ENCODE results near the gene DPP6.
"Not testable (repeated sequence)": the region's sequence is repeated elsewhere in the genome, so short reads cannot be mapped to it uniquely, and the experiment has no call there.

Gene DPP6

GRCh38 chr7:154928136-154929005 lies 876.2 kb downstream of the DPP6 start:
- peak in 1 of 2 donors; percentile 27 for DNase-seq (ENCODE audit: low read depth in 2 of 2)

GRCh38 chr7:154929006-154929726 lies 877.0 kb downstream of the DPP6 start:
- DNase-seq (ENCODE audit: low read depth in 2 of 2) = no peak

GRCh38 chr7:154931906-154932305 lies 879.7 kb downstream of the DPP6 start:
- DNase-seq (ENCODE audit: low read depth in 2 of 2) = no peak

- DNase-seq (ENCODE audit: low read depth in 2 of 2) = not testable (repeated sequence)
Measured at GRCh38 chr7:154934353-154934952, 882.3 kb downstream of the DPP6 start.

GRCh38 chr7:154937837-154938236 lies 885.6 kb downstream of the DPP6 start:
- no peak for DNase-seq (ENCODE audit: low read depth in 2 of 2)

- no peak for DNase-seq (ENCODE audit: low read depth in 2 of 2)
Measured at GRCh38 chr7:154942691-154943090, 890.5 kb downstream of the DPP6 start.

All from stimulated activated CD4-positive, alpha-beta T cell treated with anti-CD3 and anti-CD28 coated beads, Interleukin-1b, Interleukin-23, amount 100 ng/mL, for 4 hours (primary cell).